Activated T-cell treated with anti-CD3 and anti-CD28 coated beads for 24 hours (primary cell): Measurements from ENCODE around the gene C21orf91.

Experiments used
- DNase-seq: peaks from one replicate; pipeline ENCODE4 v3.0.0-alpha.2; 2020; ENCODE audit warnings: low read depth

C21orf91 gene

GRCh38 chr21:17819114-17819876 is at the start of gene C21orf91:
Gene C21orf91, minus strand, starts transcription at chr21:17819356. Its CDS starts 1,038 bp downstream, at chr21:17818318.
- peak; percentile 79 for DNase-seq

- no peak for DNase-seq
These were observed 47.4 kb upstream of the C21orf91 start for GRCh38 chr21:17866590-17866989.

- no peak for DNase-seq
These were observed 40.5 kb upstream of the C21orf91 start for GRCh38 chr21:17859661-17860060.

- DNase-seq, result no peak
These were observed 39.6 kb upstream of the C21orf91 start for GRCh38 chr21:17858747-17859146.

- DNase-seq, result no peak
These were observed 35.6 kb upstream of the C21orf91 start for GRCh38 chr21:17854745-17855144.

- no peak for DNase-seq
These were observed 34.5 kb upstream of the C21orf91 start for GRCh38 chr21:17853393-17854275.

GRCh38 chr21:17848228-17848627 is 29.1 kb upstream of the C21orf91 start:
- no peak for DNase-seq

GRCh38 chr21:17841103-17841502 is 21.9 kb upstream of the C21orf91 start:
- no peak for DNase-seq

GRCh38 chr21:17834639-17835354 is 15.6 kb upstream of the C21orf91 start:
- no peak for DNase-seq

- DNase-seq, result no peak
These were observed 10.3 kb upstream of the C21orf91 start for GRCh38 chr21:17829472-17829871.

GRCh38 chr21:17828223-17828622 is 9.1 kb upstream of the C21orf91 start:
- DNase-seq, result no peak

GRCh38 chr21:17823846-17824245 is 4.7 kb upstream of the C21orf91 start:
- DNase-seq, result no peak

GRCh38 chr21:17821121-17821520 is 2.0 kb upstream of the C21orf91 start:
- DNase-seq, result no peak

- no peak for DNase-seq
These were observed 697 bp upstream of the C21orf91 start for GRCh38 chr21:17819877-17820229.

GRCh38 chr21:17818186-17819113 is 706 bp downstream of the C21orf91 start:
- peak; percentile 26 for DNase-seq

GRCh38 chr21:17813353-17813752 is 5.8 kb downstream of the C21orf91 start:
- DNase-seq, result no peak

GRCh38 chr21:17805966-17806365 is 13.2 kb downstream of the C21orf91 start:
- DNase-seq, result no peak

GRCh38 chr21:17803536-17803935 is 15.6 kb downstream of the C21orf91 start:
- DNase-seq, result no peak

- DNase-seq, result no peak
These were observed 16.6 kb downstream of the C21orf91 start for GRCh38 chr21:17802572-17802971.

- no peak for DNase-seq
These were observed 19.6 kb downstream of the C21orf91 start for GRCh38 chr21:17799414-17800164.

GRCh38 chr21:17798796-17799195 is 20.4 kb downstream of the C21orf91 start:
- no peak for DNase-seq
